CD14-positive monocyte (primary cell): ENCODE measurements around the gene STARD10. TPM values are rescaled to one million over a fixed set of nuclear protein-coding genes. Genes with fewer than 3 reads are reported as not detected.

Experiments used
- DNase-seq, 3 donors: peaks; one replicate each; pipeline ENCODE4 v3.0.0-alpha.2; 2011 to 2022
- H2AFZ ChIP-seq: 2 replicates; pipeline ENCODE4 v1.6.0; 2012; ENCODE audit warnings: mild to moderate bottlenecking, low read depth, low read length, inconsistent platforms; ENCODE audit not compliant: insufficient read depth, poor library complexity, severe bottlenecking
- H3K27ac ChIP-seq, 2 donors: 1 replicate in 1 of 2; 2 replicates in 1 of 2; pipeline ENCODE4 v1.5.1; 2012 to 2013; ENCODE audit warnings: low read length in 2 of 2, control low read depth in 1 of 2, inconsistent platforms in 1 of 2, low read depth in 1 of 2, mild to moderate bottlenecking in 1 of 2
- H3K27me3 ChIP-seq, 2 donors: one replicate each; pipeline versions ENCODE4 v1.6.0 to v1.6.1; 2011 to 2013; ENCODE audit warnings: low read length in 2 of 2; ENCODE audit not compliant: control insufficient read depth in 2 of 2, insufficient read depth in 2 of 2
- H3K36me3 ChIP-seq, 2 donors: replicated peaks in 1 of 2; 1 replicate in 1 of 2; 2 replicates in 1 of 2; pipeline versions ENCODE4 v1.5.1 to v1.6.1; 2012 to 2013; ENCODE audit warnings: low read length in 2 of 2, control low read depth in 1 of 2, inconsistent platforms in 1 of 2, mild to moderate bottlenecking in 1 of 2; ENCODE audit not compliant: insufficient read depth in 2 of 2, control insufficient read depth in 1 of 2
- H3K4me1 ChIP-seq, 2 donors: 1 replicate in 1 of 2; 2 replicates in 1 of 2; pipeline versions ENCODE4 v1.5.1 to v1.6.1; 2012 to 2013; ENCODE audit warnings: low read length in 2 of 2, control low read depth in 1 of 2, inconsistent platforms in 1 of 2, mild to moderate bottlenecking in 1 of 2, moderate library complexity in 1 of 2; ENCODE audit not compliant: insufficient read depth in 2 of 2, control insufficient read depth in 1 of 2
- H3K4me2 ChIP-seq: replicated peaks from 2 replicates; pipeline ENCODE3; 2012; ENCODE audit warnings: low read length, moderate library complexity, mild to moderate bottlenecking; ENCODE audit not compliant: poor library complexity, severe bottlenecking; ENCODE audit errors: extremely low read depth
- H3K4me3 ChIP-seq, 3 experiments: fragments of 200-600 bp in 1 of 3; sonication (generic) in 1 of 3; replicated peaks in 1 of 3; 1 replicate in 2 of 3; 2 replicates in 1 of 3; pipeline ENCODE4 v1.5.1; 2011 to 2013; ENCODE audit warnings: low read length in 3 of 3, mild to moderate bottlenecking in 3 of 3, control low read depth in 2 of 3, low read depth in 2 of 3, inconsistent platforms in 1 of 3, moderate library complexity in 1 of 3
- H3K79me2 ChIP-seq: 2 replicates; pipeline ENCODE4 v1.6.0; 2012; ENCODE audit warnings: mild to moderate bottlenecking, control low read depth, inconsistent platforms, low read length, moderate library complexity; ENCODE audit not compliant: insufficient read depth
- H3K9ac ChIP-seq: 2 replicates; pipeline ENCODE4 v1.6.0; 2017; ENCODE audit warnings: low read length, mild to moderate bottlenecking; ENCODE audit not compliant: insufficient read depth, poor library complexity, severe bottlenecking
- H3K9me3 ChIP-seq, 2 donors: replicated peaks in 1 of 2; 1 replicate in 1 of 2; 2 replicates in 1 of 2; pipeline versions ENCODE4 v1.5.1 to v1.6.1; 2012 to 2013; ENCODE audit warnings: low read length in 2 of 2, control low read depth in 1 of 2; ENCODE audit not compliant: control insufficient read depth in 1 of 2, insufficient read depth in 1 of 2
- H4K20me1 ChIP-seq: 2 replicates; pipeline ENCODE4 v1.6.0; 2012; ENCODE audit warnings: mild to moderate bottlenecking, low read length, control low read depth, moderate library complexity; ENCODE audit not compliant: insufficient read depth
- H3K27ac Mint-ChIP-seq, 7 donors: one replicate each; pipeline ENCODE4 v1.8.0; 2020; ENCODE audit warnings: mild to moderate bottlenecking in 7 of 7, mixed read lengths in 7 of 7, moderate library complexity in 6 of 7, inconsistent platforms in 2 of 7
- H3K27me3 Mint-ChIP-seq, 3 donors: one replicate each; pipeline ENCODE4 v1.8.0; 2021 to 2022; ENCODE audit warnings: low read depth in 3 of 3, mild to moderate bottlenecking in 3 of 3, mixed read lengths in 3 of 3, moderate library complexity in 3 of 3, inconsistent platforms in 1 of 3
- H3K36me3 Mint-ChIP-seq, 2 donors: one replicate each; pipeline ENCODE4 v1.8.0; 2020; ENCODE audit warnings: mixed read lengths in 2 of 2, inconsistent platforms in 1 of 2, mild to moderate bottlenecking in 1 of 2
- H3K4me1 Mint-ChIP-seq: one replicate; pipeline ENCODE4 v1.8.0; 2020; ENCODE audit warnings: mild to moderate bottlenecking, mixed read lengths
- H3K4me3 Mint-ChIP-seq, 2 donors: one replicate each; pipeline ENCODE4 v1.8.0; 2020; ENCODE audit warnings: mild to moderate bottlenecking in 2 of 2, mixed read lengths in 2 of 2, moderate library complexity in 1 of 2
- H3K9me3 Mint-ChIP-seq, 7 donors: one replicate each; pipeline ENCODE4 v1.8.0; 2020 to 2022; ENCODE audit warnings: mixed read lengths in 7 of 7, mild to moderate bottlenecking in 6 of 7, moderate library complexity in 6 of 7, inconsistent platforms in 2 of 7
- CTCF ChIP-seq: fragments of 200-600 bp; IDR thresholded peaks from one replicate; pipeline ENCODE4 v1.8.0; 2022; ENCODE audit warnings: antibody characterized with exemption, mild to moderate bottlenecking
- WGBS: methylation state at CpG from one replicate; pipeline ENCODE4 v1.1.5; 2013; ENCODE audit warnings: missing lambda C conversion rate; ENCODE audit not compliant: insufficient coverage; 5-methylcytosine and 5-hydroxymethylcytosine counted together
- intact Hi-C, 2 donors: fragments of 100-400 bp; cut with micrococcal nuclease; formaldehyde crosslinking; loops; one replicate each; pipeline versions ENCODE4 v1.15.0 to v1.15.1; 2023
- polyA plus RNA-seq, 3 donors: library from polyadenylated mRNA; depleted of rRNA in 1 of 3; unstranded in 2 of 3; stranded (reverse) in 1 of 3; fragments of 300-500 nt in 2 of 3; fragments of >200 nt in 1 of 3; fragmentation: Illumina TruSeq in 2 of 3; gene quantifications; 1 replicate in 2 of 3; 2 replicates in 1 of 3; pipeline ENCODE4 v1.2.3, GENCODE V29; 2012 to 2021

STARD10 gene
- polyA plus RNA-seq, 3 donors, result 13.6 to 18.7 (median 15.4) TPM

- peaks cover 99% of the 10 kb centered on the region for H4K20me1 ChIP-seq
- H3K4me1 ChIP-seq, result peaks cover 40 to 66% of the 10 kb centered on the region in 2 donors
- no peak overlapping the region for H3K4me2 ChIP-seq
- H3K79me2 ChIP-seq, result peaks cover 67% of the 10 kb centered on the region
- no peak overlapping the region for H3K9ac ChIP-seq
- no peak overlapping the region for H3K4me3 ChIP-seq
- Mint-ChIP-seq H3K36me3 (peaks cover 66 to 92% of the 10 kb centered on the region in 2 donors), H3K4me1 (peaks cover 58% of the 10 kb centered on the region), H3K4me3 (no peak overlapping the region), H3K27ac (peak overlapping the region in 3 of 7 donors; percentile 20 to 81 (median 43)), H3K27me3 (no peaks in the 10 kb centered on the region), H3K9me3 (no peaks in the 10 kb centered on the region)
- no peaks in the 10 kb centered on the region for H3K27me3 ChIP-seq
- H3K36me3 ChIP-seq, result peaks cover 89 to 90% of the 10 kb centered on the region in 2 donors
- DNase-seq, result no peak
- H3K9me3 ChIP-seq, result no peaks in the 10 kb centered on the region
- intact Hi-C loops, result no loop called here
- H2AFZ ChIP-seq, result no peak overlapping the region
- WGBS, result 92% methylated on average over 7 of the region's 7 CpGs
- peak overlapping the region in 1 of 2 donors; percentile 4 for H3K27ac ChIP-seq
- TF ChIP-seq CTCF, result no peak
Measured at GRCh38 chr11:72824020-72824419, 30.2 kb upstream of the STARD10 start.

DNA sequence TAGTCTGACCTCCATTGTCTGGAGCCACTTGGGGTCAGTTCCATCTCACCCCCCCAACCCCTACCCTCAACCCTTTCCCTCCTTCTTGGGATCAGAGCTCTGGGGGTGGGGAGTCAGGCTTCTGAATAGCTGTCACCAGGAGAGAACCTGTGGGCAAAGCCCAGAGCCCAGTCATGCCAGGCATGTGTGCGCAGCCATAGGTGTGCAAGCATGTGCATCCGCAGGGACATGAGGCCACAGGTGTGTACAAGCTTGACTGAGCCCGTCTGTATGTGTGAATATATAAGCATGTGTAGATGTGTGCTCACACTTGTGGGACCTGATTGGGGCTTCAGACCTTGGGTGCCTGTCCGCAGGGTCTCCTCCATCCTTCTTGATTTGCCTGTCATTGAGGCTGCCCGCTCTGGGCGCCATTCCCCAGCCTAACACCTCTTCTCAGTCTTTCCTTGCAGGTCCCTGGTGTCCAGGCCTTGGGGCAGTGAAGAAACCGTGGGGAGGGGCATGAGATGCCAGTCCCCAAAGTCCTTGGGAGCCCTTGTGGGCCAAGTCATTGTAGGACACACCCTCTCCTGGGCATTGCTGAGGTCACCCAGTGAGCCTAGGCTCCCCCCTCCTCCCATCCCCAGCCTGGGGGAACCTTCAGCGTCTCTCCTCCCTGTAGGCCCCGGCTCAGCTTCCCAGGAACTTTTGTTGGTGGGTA, 29.4 kb upstream of the STARD10 start:
- no peaks in the 10 kb centered on the region for H3K9me3 Mint-ChIP-seq
- H3K27ac ChIP-seq, result peak overlapping the region in 1 of 2 donors; percentile 4
- H3K4me1 ChIP-seq, result peaks cover 32 to 61% of the 10 kb centered on the region in 2 donors
- peaks cover 58% of the 10 kb centered on the region for H3K4me1 Mint-ChIP-seq
- intact Hi-C loops, result no loop called here
- no peak overlapping the region for H3K4me2 ChIP-seq
- no peaks in the 10 kb centered on the region for H3K27me3 Mint-ChIP-seq
- no peaks in the 10 kb centered on the region for H3K27me3 ChIP-seq
- H4K20me1 ChIP-seq, result peaks cover 99% of the 10 kb centered on the region
- no peak overlapping the region for H2AFZ ChIP-seq
- H3K36me3 ChIP-seq, result peaks cover 89 to 90% of the 10 kb centered on the region in 2 donors
- no peak for DNase-seq
- H3K4me3 Mint-ChIP-seq, result no peak overlapping the region
- H3K9ac ChIP-seq, result no peak overlapping the region
- no peak overlapping the region for H3K4me3 ChIP-seq
- peaks cover 70% of the 10 kb centered on the region for H3K79me2 ChIP-seq
- 92% methylated on average over 6 of the region's 9 CpGs for WGBS
- H3K36me3 Mint-ChIP-seq, result peaks cover 67 to 92% of the 10 kb centered on the region in 2 donors
- no peak for TF ChIP-seq CTCF
- H3K9me3 ChIP-seq, result no peaks in the 10 kb centered on the region
- peak overlapping the region in 3 of 7 donors; percentile 40 to 54 (median 48) for H3K27ac Mint-ChIP-seq
